Measurements from ENCODE around the gene KCTD16. TPM values are rescaled to one million over a fixed set of nuclear protein-coding genes. Genes with fewer than 3 reads are reported as not detected.

Gene KCTD16
- polyA plus RNA-seq, 1 of the 3 experiments (the other 2 are of a cell fraction), result 0.03 TPM

GRCh38 chr5:144201588-144201987, 30.9 kb downstream of the KCTD16 start (continued):
- TF ChIP-seq USF1 (IDR thresholded peaks at IDR 0.05; ENCODE audit: borderline replicate concordance, low read depth) (no peak), FOXJ3 (CRISPR knock-in tag; IDR thresholded peaks at IDR 0.05) (no peak), RCOR1 (IDR thresholded peaks at IDR 0.05; ENCODE audit: low read length) (no peak)
- TF ChIP-seq, protein P1, sequence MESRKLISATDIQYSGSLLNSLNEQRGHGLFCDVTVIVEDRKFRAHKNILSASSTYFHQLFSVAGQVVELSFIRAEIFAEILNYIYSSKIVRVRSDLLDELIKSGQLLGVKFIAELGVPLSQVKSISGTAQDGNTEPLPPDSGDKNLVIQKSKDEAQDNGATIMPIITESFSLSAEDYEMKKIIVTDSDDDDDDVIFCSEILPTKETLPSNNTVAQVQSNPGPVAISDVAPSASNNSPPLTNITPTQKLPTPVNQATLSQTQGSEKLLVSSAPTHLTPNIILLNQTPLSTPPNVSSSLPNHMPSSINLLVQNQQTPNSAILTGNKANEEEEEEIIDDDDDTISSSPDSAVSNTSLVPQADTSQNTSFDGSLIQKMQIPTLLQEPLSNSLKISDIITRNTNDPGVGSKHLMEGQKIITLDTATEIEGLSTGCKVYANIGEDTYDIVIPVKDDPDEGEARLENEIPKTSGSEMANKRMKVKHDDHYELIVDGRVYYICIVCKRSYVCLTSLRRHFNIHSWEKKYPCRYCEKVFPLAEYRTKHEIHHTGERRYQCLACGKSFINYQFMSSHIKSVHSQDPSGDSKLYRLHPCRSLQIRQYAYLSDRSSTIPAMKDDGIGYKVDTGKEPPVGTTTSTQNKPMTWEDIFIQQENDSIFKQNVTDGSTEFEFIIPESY (IDR thresholded peaks at IDR 0.05; ENCODE audit: borderline replicate concordance, low read depth), result no peak

GRCh38 chr5:144202072-144202471, 31.4 kb downstream of the KCTD16 start:
- POLR2A ChIA-PET, result no interaction called here
- H3K27me3 ChIP-seq (ENCODE audit: insufficient read depth), result no peaks in the 10 kb centered on the region
- no peaks in the 10 kb centered on the region for H3K9me2 ChIP-seq
- H4K20me1 ChIP-seq (ENCODE audit: insufficient read depth), result no peaks in the 10 kb centered on the region
- TF ChIP-seq, protein P2, sequence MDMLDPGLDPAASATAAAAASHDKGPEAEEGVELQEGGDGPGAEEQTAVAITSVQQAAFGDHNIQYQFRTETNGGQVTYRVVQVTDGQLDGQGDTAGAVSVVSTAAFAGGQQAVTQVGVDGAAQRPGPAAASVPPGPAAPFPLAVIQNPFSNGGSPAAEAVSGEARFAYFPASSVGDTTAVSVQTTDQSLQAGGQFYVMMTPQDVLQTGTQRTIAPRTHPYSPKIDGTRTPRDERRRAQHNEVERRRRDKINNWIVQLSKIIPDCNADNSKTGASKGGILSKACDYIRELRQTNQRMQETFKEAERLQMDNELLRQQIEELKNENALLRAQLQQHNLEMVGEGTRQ (IDR thresholded peaks at IDR 0.05; ENCODE audit: borderline replicate concordance, low read depth, low read length), result no peak
- TF ChIP-seq NFIC (IDR thresholded peaks at IDR 0.05; ENCODE audit: borderline replicate concordance), result no peak
- TF ChIP-seq USF1 (IDR thresholded peaks at IDR 0.05; ENCODE audit: borderline replicate concordance, low read depth), result no peak
- no peak for TF ChIP-seq TCF12 (IDR thresholded peaks at IDR 0.05)
- no peak for TF ChIP-seq RXRA (IDR thresholded peaks at IDR 0.05; ENCODE audit: borderline replicate concordance, low read depth)
- no peak for TF ChIP-seq SIN3A (IDR thresholded peaks at IDR 0.05; ENCODE audit: borderline replicate concordance, low read depth, low read length)
- TF ChIP-seq GABPA (IDR thresholded peaks at IDR 0.05; ENCODE audit: low read depth), result no peak
- no peak for TF ChIP-seq CHD2 (IDR thresholded peaks at IDR 0.05; ENCODE audit: low read length, partially characterized antibody)
- no peak for TF ChIP-seq FOXM1 (IDR thresholded peaks at IDR 0.05; ENCODE audit: low read depth)
- TF ChIP-seq MXI1 (IDR thresholded peaks at IDR 0.05; ENCODE audit: low read depth, low read length), result no peak
- TF ChIP-seq MEF2A (IDR thresholded peaks at IDR 0.05; ENCODE audit: borderline replicate concordance, low read depth), result no peak
- no peak for TF ChIP-seq PBX3 (IDR thresholded peaks at IDR 0.05)
- no peak for TF ChIP-seq JUND (IDR thresholded peaks at IDR 0.05)
- TF ChIP-seq RCOR1 (IDR thresholded peaks at IDR 0.05; ENCODE audit: low read length), result no peak
- H3K4me1 ChIP-seq (ENCODE audit: control insufficient read depth in 1 of 2, insufficient read depth in 2 of 2, low read depth in 1 of 2, low read length in 1 of 2), result peaks cover 7 to 10% of the 10 kb centered on the region in 2 experiments; a peak in 3 of 4 replicates
- WGBS (ENCODE audit: low lambda C conversion rate), result 71% methylated on average over 10 of the region's 10 CpGs
- no peak for DNase-seq
- CTCF ChIA-PET, result interaction anchor here (1.6 to 1.7 kb wide), 2 partner anchors 1036 to 1839 kb away, joined by 3 to 7 read pairs; no protein-coding TSS in a partner anchor
- H3K9me3 ChIP-seq, result no peaks in the 10 kb centered on the region
- H3K4me2 ChIP-seq, result no peak overlapping the region
- H3K4me3 ChIP-seq (ENCODE audit: low read depth in 2 of 2, low read length in 1 of 2), result no peak overlapping the region
- H3K27ac ChIP-seq (ENCODE audit: low read depth in 2 of 2, low read length in 1 of 2), result no peak overlapping the region
- no peak overlapping the region for H2AFZ ChIP-seq (ENCODE audit: low read depth)
- H3K36me3 ChIP-seq (replicated peaks in 1 of 2; ENCODE audit: control insufficient read depth in 1 of 2, insufficient read depth in 2 of 2, low read length in 1 of 2), result no peaks in the 10 kb centered on the region
- no peaks in the 10 kb centered on the region for H3K79me2 ChIP-seq (ENCODE audit: insufficient read depth)
- no peak overlapping the region for H3K9ac ChIP-seq
- peaks cover 5% of the 10 kb centered on the region for H3F3A ChIP-seq (replicated peaks; ENCODE audit: insufficient read depth)

Measured in SK-N-SH (cell line).